BLaER1 (cell line): ENCODE data around the gene GCSAM.
A peak's percentile ranks its signal among the peaks of the same experiment; 100 is the strongest.

Experiments
- H3K27ac ChIP-seq: shearing (Covaris generic); formaldehyde crosslinking; 2 replicates; pipeline ENCODE4 v1.8.1; 2022
- H3K27me3 ChIP-seq: shearing (Covaris generic); formaldehyde crosslinking; 2 replicates; pipeline ENCODE4 v1.8.1; 2022
- H3K36me3 ChIP-seq: shearing (Covaris generic); formaldehyde crosslinking; 2 replicates; pipeline ENCODE4 v1.8.1; 2022
- H3K4me1 ChIP-seq: shearing (Covaris generic); formaldehyde crosslinking; 2 replicates; pipeline ENCODE4 v1.8.1; 2022
- H3K4me2 ChIP-seq: shearing (Covaris generic); formaldehyde crosslinking; 2 replicates; pipeline ENCODE4 v1.8.1; 2022
- H3K4me3 ChIP-seq: shearing (Covaris generic); formaldehyde crosslinking; 2 replicates; pipeline ENCODE4 v1.8.1; 2022
- H3K9ac ChIP-seq: shearing (Covaris generic); formaldehyde crosslinking; 2 replicates; pipeline ENCODE4 v1.8.1; 2022
- H3K9me3 ChIP-seq: shearing (Covaris generic); formaldehyde crosslinking; 2 replicates; pipeline ENCODE4 v1.8.1; 2022
- H4K20me1 ChIP-seq: shearing (Covaris generic); formaldehyde crosslinking; 2 replicates; pipeline ENCODE4 v1.8.1; 2022
- Cebpa-rat ChIP-seq: shearing (Covaris generic); IDR thresholded peaks from 2 replicates; pipeline ENCODE4 v1.8.1; 2022

Gene GCSAM

GRCh38 chr3:112132975-112133448 is at the start of gene GCSAM:
TSS of gene GCSAM (minus strand) at chr3:112133248. CDS start at chr3:112133120, 128 bp downstream.
- peak within 1 kb of the TSS; percentile 81 for H3K27ac ChIP-seq
- peaks cover 8% of the 10 kb centered on the region; the same call in 1 of the 2 replicates for H3K36me3 ChIP-seq
- peak within 1 kb of the TSS; percentile 76 for H3K9ac ChIP-seq
- H3K9me3 ChIP-seq, result no peaks in the 10 kb centered on the region
- TF ChIP-seq Cebpa-rat, result no peak
- H4K20me1 ChIP-seq, result no peaks in the 10 kb centered on the region
- peak within 1 kb of the TSS; percentile 68 for H3K4me3 ChIP-seq
- peaks cover 100% of the 10 kb centered on the region for H3K4me1 ChIP-seq
- H3K27me3 ChIP-seq, result no peaks in the 10 kb centered on the region
- peak within 1 kb of the TSS; percentile 83 for H3K4me2 ChIP-seq

GRCh38 chr3:112175646-112176045 is 42.6 kb upstream of the GCSAM start:
- Histone ChIP-seq H3K9me3 (no peaks in the 10 kb centered on the region), H3K9ac (no peak overlapping the region), H3K4me2 (no peak overlapping the region), H3K27me3 (no peaks in the 10 kb centered on the region), H3K4me3 (no peak overlapping the region), H3K36me3 (no peaks in the 10 kb centered on the region), H3K4me1 (no peaks in the 10 kb centered on the region), H3K27ac (no peak overlapping the region), H4K20me1 (no peaks in the 10 kb centered on the region)
- TF ChIP-seq Cebpa-rat, result no peak

GRCh38 chr3:112175037-112175436 is 42.0 kb upstream of the GCSAM start:
- Histone ChIP-seq H3K9me3 (no peaks in the 10 kb centered on the region), H3K9ac (no peak overlapping the region), H3K36me3 (no peaks in the 10 kb centered on the region), H3K4me1 (no peaks in the 10 kb centered on the region), H4K20me1 (no peaks in the 10 kb centered on the region), H3K27ac (no peak overlapping the region), H3K27me3 (no peaks in the 10 kb centered on the region), H3K4me2 (no peak overlapping the region), H3K4me3 (no peak overlapping the region)
- no peak for TF ChIP-seq Cebpa-rat

GRCh38 chr3:112171144-112171543 is 38.1 kb upstream of the GCSAM start:
- no peaks in the 10 kb centered on the region for H3K27me3 ChIP-seq
- no peak overlapping the region for H3K4me3 ChIP-seq
- TF ChIP-seq Cebpa-rat, result no peak
- H3K4me1 ChIP-seq, result no peaks in the 10 kb centered on the region
- H3K4me2 ChIP-seq, result no peak overlapping the region
- no peak overlapping the region for H3K9ac ChIP-seq
- no peaks in the 10 kb centered on the region for H3K36me3 ChIP-seq
- peaks cover 2% of the 10 kb centered on the region for H3K9me3 ChIP-seq
- no peaks in the 10 kb centered on the region for H4K20me1 ChIP-seq
- H3K27ac ChIP-seq, result no peak overlapping the region

GRCh38 chr3:112170046-112170445 is 37.0 kb upstream of the GCSAM start:
- Histone ChIP-seq H3K27ac (no peak overlapping the region), H3K9me3 (peaks cover 8% of the 10 kb centered on the region)
- TF ChIP-seq Cebpa-rat, result no peak

GRCh38 chr3:112167758-112168157 is 34.7 kb upstream of the GCSAM start:
- Histone ChIP-seq H3K9me3 (peaks cover 8% of the 10 kb centered on the region), H3K36me3 (no peaks in the 10 kb centered on the region), H3K4me3 (no peak overlapping the region), H3K27me3 (no peaks in the 10 kb centered on the region), H3K4me2 (no peak overlapping the region), H3K27ac (no peak overlapping the region), H3K9ac (no peak overlapping the region), H4K20me1 (no peaks in the 10 kb centered on the region), H3K4me1 (no peaks in the 10 kb centered on the region)
- no peak for TF ChIP-seq Cebpa-rat

More at GRCh38 chr3:112170046-112170445, 37.0 kb upstream of the GCSAM start:
- no peak overlapping the region for H3K4me2 ChIP-seq
- H3K9ac ChIP-seq, result no peak overlapping the region
- no peaks in the 10 kb centered on the region for H3K36me3 ChIP-seq
- no peaks in the 10 kb centered on the region for H3K27me3 ChIP-seq
- H4K20me1 ChIP-seq, result no peaks in the 10 kb centered on the region
- no peak overlapping the region for H3K4me3 ChIP-seq
- H3K4me1 ChIP-seq, result no peaks in the 10 kb centered on the region

- no peaks in the 10 kb centered on the region for H3K36me3 ChIP-seq
- H3K9me3 ChIP-seq, result peaks cover 49% of the 10 kb centered on the region
Measured at GRCh38 chr3:112149136-112149535, 16.1 kb upstream of the GCSAM start.

GRCh38 chr3:112143689-112144088 is 10.6 kb upstream of the GCSAM start:
- Histone ChIP-seq H3K4me1 (no peaks in the 10 kb centered on the region), H3K27ac (no peak overlapping the region), H3K9me3 (peaks cover 36% of the 10 kb centered on the region), H3K9ac (no peak overlapping the region), H3K27me3 (no peaks in the 10 kb centered on the region), H3K4me2 (no peak overlapping the region), H3K36me3 (no peaks in the 10 kb centered on the region), H3K4me3 (no peak overlapping the region), H4K20me1 (no peaks in the 10 kb centered on the region)
- no peak for TF ChIP-seq Cebpa-rat

More at GRCh38 chr3:112149136-112149535, 16.1 kb upstream of the GCSAM start:
- no peak overlapping the region for H3K27ac ChIP-seq
- no peak overlapping the region for H3K4me2 ChIP-seq
- H3K4me1 ChIP-seq, result no peaks in the 10 kb centered on the region
- H4K20me1 ChIP-seq, result no peaks in the 10 kb centered on the region
- no peak overlapping the region for H3K9ac ChIP-seq
- H3K4me3 ChIP-seq, result no peak overlapping the region
- no peak for TF ChIP-seq Cebpa-rat
- no peaks in the 10 kb centered on the region for H3K27me3 ChIP-seq

- TF ChIP-seq Cebpa-rat, result no peak
- H3K4me2 ChIP-seq, result no peak overlapping the region
- H3K4me1 ChIP-seq, result peaks cover 4% of the 10 kb centered on the region
Measured at GRCh38 chr3:112143251-112143650, 10.2 kb upstream of the GCSAM start.

GRCh38 chr3:112141293-112141692 is 8.2 kb upstream of the GCSAM start:
- no peak overlapping the region for H3K27ac ChIP-seq
- peaks cover 19% of the 10 kb centered on the region for H3K9me3 ChIP-seq
- peaks cover 24% of the 10 kb centered on the region for H3K4me1 ChIP-seq
- TF ChIP-seq Cebpa-rat, result no peak
- H4K20me1 ChIP-seq, result no peaks in the 10 kb centered on the region
- no peak overlapping the region for H3K4me3 ChIP-seq
- no peaks in the 10 kb centered on the region for H3K27me3 ChIP-seq
- no peaks in the 10 kb centered on the region for H3K36me3 ChIP-seq
- no peak overlapping the region for H3K9ac ChIP-seq
- no peak overlapping the region for H3K4me2 ChIP-seq

More at GRCh38 chr3:112143251-112143650, 10.2 kb upstream of the GCSAM start:
- no peak overlapping the region for H3K27ac ChIP-seq
- H3K27me3 ChIP-seq, result no peaks in the 10 kb centered on the region
- H3K9me3 ChIP-seq, result peaks cover 32% of the 10 kb centered on the region
- no peaks in the 10 kb centered on the region for H3K36me3 ChIP-seq
- no peak overlapping the region for H3K9ac ChIP-seq
- H4K20me1 ChIP-seq, result no peaks in the 10 kb centered on the region
- no peak overlapping the region for H3K4me3 ChIP-seq

- no peak for TF ChIP-seq Cebpa-rat
- H4K20me1 ChIP-seq, result no peaks in the 10 kb centered on the region
- no peak overlapping the region for H3K27ac ChIP-seq
- no peak overlapping the region for H3K9ac ChIP-seq
- no peaks in the 10 kb centered on the region for H3K36me3 ChIP-seq
- H3K4me2 ChIP-seq, result no peak overlapping the region
- peaks cover 17% of the 10 kb centered on the region for H3K9me3 ChIP-seq
- peaks cover 31% of the 10 kb centered on the region for H3K4me1 ChIP-seq
- no peak overlapping the region for H3K4me3 ChIP-seq
- no peaks in the 10 kb centered on the region for H3K27me3 ChIP-seq
Measured at GRCh38 chr3:112140584-112140983, 7.5 kb upstream of the GCSAM start.
